OCI-LY1 (cell line): ENCODE data around the gene HDAC2.
A peak's percentile ranks its signal among the peaks of the same experiment; 100 is the strongest.

ENCODE experiments used
- H2AFZ ChIP-seq: fragments of 200-600 bp; sonication (generic), shearing (Covaris generic); 2 replicates; pipeline ENCODE4 v1.6.0; 2014; ENCODE audit warnings: antibody characterized with exemption, mild to moderate bottlenecking, low read length
- H3F3A ChIP-seq: fragments of 200-600 bp; sonication (generic), shearing (Covaris generic); 2 replicates; pipeline ENCODE4 v1.6.0; 2014; ENCODE audit warnings: mild to moderate bottlenecking, antibody characterized with exemption, low read length, moderate library complexity; ENCODE audit not compliant: insufficient read depth
- H3K27ac ChIP-seq: fragments of 200-600 bp; sonication (generic); 2 replicates; pipeline ENCODE4 v1.5.1; 2014; ENCODE audit warnings: low read length, mixed run types, mild to moderate bottlenecking, low read depth; ENCODE audit not compliant: poor library complexity, severe bottlenecking
- H3K27me3 ChIP-seq: fragments of 200-600 bp; sonication (generic); 2 replicates; pipeline ENCODE4 v1.6.0; 2014; ENCODE audit warnings: antibody characterized with exemption, mild to moderate bottlenecking, low read length, moderate library complexity; ENCODE audit not compliant: insufficient read depth
- H3K36me3 ChIP-seq: fragments of 200-600 bp; sonication (generic); 2 replicates; pipeline ENCODE4 v1.6.1; 2014; ENCODE audit warnings: mild to moderate bottlenecking, antibody characterized with exemption, low read length, moderate library complexity, mixed read lengths; ENCODE audit not compliant: insufficient read depth
- H3K4me1 ChIP-seq: fragments of 200-600 bp; sonication (generic); 2 replicates; pipeline ENCODE4 v1.5.1; 2014; ENCODE audit warnings: mild to moderate bottlenecking, low read length, moderate library complexity; ENCODE audit not compliant: insufficient read depth, severe bottlenecking
- H3K4me2 ChIP-seq: fragments of 200-600 bp; sonication (generic), shearing (Covaris generic); 2 replicates; pipeline ENCODE4 v1.6.1; 2014; ENCODE audit warnings: low read length
- H3K4me3 ChIP-seq: fragments of 200-600 bp; sonication (generic); 2 replicates; pipeline ENCODE4 v1.5.1; 2014; ENCODE audit warnings: low read length, low read depth, mild to moderate bottlenecking, mixed read lengths; ENCODE audit not compliant: poor library complexity, severe bottlenecking
- H3K79me2 ChIP-seq: fragments of 200-600 bp; shearing (Covaris generic); 2 replicates; pipeline ENCODE4 v1.6.1; 2016; ENCODE audit warnings: mixed run types, low read length, mixed read lengths; ENCODE audit not compliant: insufficient read depth
- H3K9ac ChIP-seq: fragments of 200-600 bp; sonication (generic), shearing (Covaris generic); 2 replicates; pipeline ENCODE4 v1.6.1; 2014; ENCODE audit warnings: mild to moderate bottlenecking, low read length, mixed read lengths
- H3K9me2 ChIP-seq: fragments of 200-600 bp; sonication (generic), shearing (Covaris generic); 2 replicates; pipeline ENCODE4 v1.6.1; 2014; ENCODE audit warnings: low read depth, mild to moderate bottlenecking, low read length, mixed read lengths
- H3K9me3 ChIP-seq: fragments of 200-600 bp; shearing (Covaris generic); 2 replicates; pipeline ENCODE4 v1.6.1; 2014; ENCODE audit warnings: low read length, mixed read lengths
- H4K20me1 ChIP-seq: fragments of 200-600 bp; sonication (generic), shearing (Covaris generic); 2 replicates; pipeline ENCODE4 v1.6.0; 2016; ENCODE audit warnings: mild to moderate bottlenecking, low read length; ENCODE audit not compliant: insufficient read depth
- EZH2 ChIP-seq: fragments of 200-600 bp; sonication (generic), shearing (Covaris generic); IDR thresholded peaks from 2 replicates; pipeline ENCODE4 v1.8.0; 2017; ENCODE audit warnings: borderline replicate concordance, mixed run types, mild to moderate bottlenecking, antibody characterized with exemption, low read length, moderate library complexity, mixed read lengths
- TF ChIP-seq, protein P1 (sequence below): fragments of 200-600 bp; sonication (generic), shearing (Covaris generic); IDR thresholded peaks from 2 replicates; pipeline ENCODE4 v1.5.1; 2017; ENCODE audit warnings: mild to moderate bottlenecking, antibody characterized with exemption, low read length, moderate library complexity, mixed read lengths

The HDAC2 gene

DNA sequence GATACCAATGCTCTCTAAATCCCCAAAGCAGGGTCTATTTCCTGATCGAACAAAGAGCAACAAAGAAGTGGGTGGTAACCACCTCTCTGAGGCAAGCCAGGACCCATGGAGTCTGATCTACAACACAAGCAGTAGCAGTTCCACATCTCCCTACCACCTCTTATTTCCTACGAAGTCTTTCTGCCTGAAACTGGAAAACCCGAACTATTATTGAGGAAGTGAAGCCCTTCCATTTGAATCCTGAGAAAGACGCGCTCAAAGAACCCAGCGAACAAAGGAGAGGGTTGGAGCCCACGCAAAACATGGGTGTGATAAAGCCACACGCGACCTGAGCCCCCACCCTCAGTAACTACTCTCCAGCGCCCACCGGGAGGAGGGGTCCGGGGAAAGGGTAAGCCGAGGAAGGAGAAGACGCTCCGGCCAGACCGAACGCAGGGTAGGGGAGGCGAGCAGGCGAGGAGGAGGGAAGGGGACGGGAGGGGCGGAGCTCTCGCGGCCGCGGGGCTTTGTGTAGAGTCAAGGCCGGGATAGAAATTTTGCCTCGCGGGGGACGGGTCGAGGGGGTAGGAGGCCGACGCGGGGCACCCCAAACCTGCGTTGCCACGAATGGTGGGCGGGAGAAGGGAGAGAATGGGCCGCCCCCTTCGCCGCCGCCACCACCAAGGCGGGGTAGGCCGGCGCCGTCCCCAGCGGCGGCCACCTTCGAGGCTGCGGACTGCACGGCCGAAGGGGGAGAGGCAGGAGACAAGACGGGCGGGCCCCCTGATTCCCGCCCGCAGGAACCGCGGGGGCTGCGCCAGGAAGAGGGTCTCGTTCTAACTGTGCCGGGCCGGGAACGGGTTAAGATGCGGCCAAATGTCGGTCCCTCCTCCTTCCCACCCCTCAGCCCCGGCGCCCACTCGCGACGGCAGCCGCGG is 802 bp downstream of the HDAC2 start:
- Histone ChIP-seq H3F3A (no peaks in the 10 kb centered on the region), H2AFZ (no peak overlapping the region), H3K27me3 (no peaks in the 10 kb centered on the region), H3K27ac (peak overlapping the region; percentile 67), H3K79me2 (peaks cover 50% of the 10 kb centered on the region), H3K9ac (peak overlapping the region; percentile 90), H3K4me3 (peak overlapping the region; percentile 92), H3K9me3 (no peaks in the 10 kb centered on the region), H3K4me2 (peak overlapping the region; percentile 95), H3K4me1 (peaks cover 32% of the 10 kb centered on the region), H4K20me1 (peaks cover 4% of the 10 kb centered on the region), H3K36me3 (0 out of 2 replicates have a peak, but pooled peaks cover 8% of the 10 kb centered on the region), H3K9me2 (no peaks in the 10 kb centered on the region)
- TF ChIP-seq, protein P1, sequence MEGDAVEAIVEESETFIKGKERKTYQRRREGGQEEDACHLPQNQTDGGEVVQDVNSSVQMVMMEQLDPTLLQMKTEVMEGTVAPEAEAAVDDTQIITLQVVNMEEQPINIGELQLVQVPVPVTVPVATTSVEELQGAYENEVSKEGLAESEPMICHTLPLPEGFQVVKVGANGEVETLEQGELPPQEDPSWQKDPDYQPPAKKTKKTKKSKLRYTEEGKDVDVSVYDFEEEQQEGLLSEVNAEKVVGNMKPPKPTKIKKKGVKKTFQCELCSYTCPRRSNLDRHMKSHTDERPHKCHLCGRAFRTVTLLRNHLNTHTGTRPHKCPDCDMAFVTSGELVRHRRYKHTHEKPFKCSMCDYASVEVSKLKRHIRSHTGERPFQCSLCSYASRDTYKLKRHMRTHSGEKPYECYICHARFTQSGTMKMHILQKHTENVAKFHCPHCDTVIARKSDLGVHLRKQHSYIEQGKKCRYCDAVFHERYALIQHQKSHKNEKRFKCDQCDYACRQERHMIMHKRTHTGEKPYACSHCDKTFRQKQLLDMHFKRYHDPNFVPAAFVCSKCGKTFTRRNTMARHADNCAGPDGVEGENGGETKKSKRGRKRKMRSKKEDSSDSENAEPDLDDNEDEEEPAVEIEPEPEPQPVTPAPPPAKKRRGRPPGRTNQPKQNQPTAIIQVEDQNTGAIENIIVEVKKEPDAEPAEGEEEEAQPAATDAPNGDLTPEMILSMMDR: no peak
- no peak for TF ChIP-seq EZH2

DNA sequence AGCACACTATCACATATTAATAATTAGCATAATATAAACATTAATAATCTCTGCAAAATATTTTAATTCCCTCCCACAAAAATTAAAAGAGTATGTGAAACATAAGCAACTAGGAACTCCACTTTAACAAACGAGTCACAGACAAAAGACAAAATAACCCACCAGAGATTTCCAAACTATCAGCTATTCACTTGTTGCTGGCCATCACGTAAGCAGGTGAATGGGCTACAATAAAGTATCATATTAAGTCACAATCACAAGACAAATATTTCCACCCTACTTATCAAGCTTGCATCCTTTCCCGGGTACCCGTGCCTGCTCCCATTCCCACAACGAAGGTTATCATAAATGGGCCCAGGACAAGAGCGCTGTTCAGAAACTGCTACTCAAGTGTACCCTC is 2.5 kb downstream of the HDAC2 start:
- TF ChIP-seq EZH2: no peak
- TF ChIP-seq, protein P1: no peak
- H3K79me2 ChIP-seq: peaks cover 67% of the 10 kb centered on the region
- H3K9me2 ChIP-seq: no peaks in the 10 kb centered on the region
- H3K4me1 ChIP-seq: peaks cover 32% of the 10 kb centered on the region
- H3K27me3 ChIP-seq: no peaks in the 10 kb centered on the region
- no peaks in the 10 kb centered on the region for H3F3A ChIP-seq
- H3K9ac ChIP-seq: peak overlapping the region; percentile 90; the same call in 1 of the 2 replicates
- peak overlapping the region; percentile 95 for H3K4me2 ChIP-seq
- no peak overlapping the region for H3K27ac ChIP-seq
- peak overlapping the region; percentile 92 for H3K4me3 ChIP-seq
- 0 out of 2 replicates have a peak, but pooled peaks cover 8% of the 10 kb centered on the region for H3K36me3 ChIP-seq
- H4K20me1 ChIP-seq: peaks cover 4% of the 10 kb centered on the region
- H3K9me3 ChIP-seq: 0 out of 2 replicates have a peak, but pooled peaks cover 2% of the 10 kb centered on the region
- no peak overlapping the region for H2AFZ ChIP-seq

DNA sequence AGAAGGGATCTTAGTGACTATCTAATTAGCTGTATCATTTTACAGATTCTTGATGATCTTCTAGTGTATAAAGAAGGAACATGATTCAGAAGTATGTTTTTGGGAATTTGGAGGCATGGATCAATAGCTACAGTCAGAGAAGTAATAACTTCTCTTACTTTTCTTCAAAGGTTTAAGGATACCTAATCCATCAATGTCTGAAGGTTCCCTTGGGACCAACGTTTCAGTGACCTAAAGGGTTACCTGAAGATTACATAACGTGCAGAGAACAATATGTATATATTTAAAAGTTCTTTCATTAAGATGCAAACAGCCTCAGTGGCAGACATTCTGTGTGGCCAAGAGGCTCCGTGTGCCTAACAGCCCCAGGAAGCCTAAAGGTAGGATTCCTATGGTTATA is 3.2 kb downstream of the HDAC2 start:
- Histone ChIP-seq H2AFZ (no peak overlapping the region), H3K27ac (no peak overlapping the region), H4K20me1 (peaks cover 4% of the 10 kb centered on the region), H3K4me3 (no peak overlapping the region), H3K9me3 (0 out of 2 replicates have a peak, but pooled peaks cover 3% of the 10 kb centered on the region), H3F3A (no peaks in the 10 kb centered on the region), H3K36me3 (0 out of 2 replicates have a peak, but pooled peaks cover 8% of the 10 kb centered on the region), H3K9me2 (no peaks in the 10 kb centered on the region), H3K4me2 (peak overlapping the region; percentile 95; the same call in 1 of the 2 replicates), H3K79me2 (peaks cover 74% of the 10 kb centered on the region), H3K27me3 (no peaks in the 10 kb centered on the region), H3K9ac (no peak overlapping the region), H3K4me1 (peaks cover 32% of the 10 kb centered on the region)
- TF ChIP-seq, protein P1: no peak
